HFF-Myc (cell line): Measurements from ENCODE around the gene C1orf226.

Experiments used
- DNase-seq: peaks from one replicate; pipeline ENCODE4 v3.0.0-alpha.2; 2011; ENCODE audit warnings: low read depth; ENCODE audit errors: extremely low read depth
- H3K4me3 ChIP-seq: replicated peaks from 2 replicates; pipeline ENCODE4 v1.5.1; 2011; ENCODE audit warnings: low read depth, mild to moderate bottlenecking, control low read depth, low read length
- TF ChIP-seq, protein P1 (sequence below): IDR thresholded peaks from 2 replicates; pipeline ENCODE4 v1.5.1; 2012; ENCODE audit warnings: mild to moderate bottlenecking, low read depth, low read length, control low read depth; ENCODE audit errors: missing control alignments

Gene C1orf226

DNA sequence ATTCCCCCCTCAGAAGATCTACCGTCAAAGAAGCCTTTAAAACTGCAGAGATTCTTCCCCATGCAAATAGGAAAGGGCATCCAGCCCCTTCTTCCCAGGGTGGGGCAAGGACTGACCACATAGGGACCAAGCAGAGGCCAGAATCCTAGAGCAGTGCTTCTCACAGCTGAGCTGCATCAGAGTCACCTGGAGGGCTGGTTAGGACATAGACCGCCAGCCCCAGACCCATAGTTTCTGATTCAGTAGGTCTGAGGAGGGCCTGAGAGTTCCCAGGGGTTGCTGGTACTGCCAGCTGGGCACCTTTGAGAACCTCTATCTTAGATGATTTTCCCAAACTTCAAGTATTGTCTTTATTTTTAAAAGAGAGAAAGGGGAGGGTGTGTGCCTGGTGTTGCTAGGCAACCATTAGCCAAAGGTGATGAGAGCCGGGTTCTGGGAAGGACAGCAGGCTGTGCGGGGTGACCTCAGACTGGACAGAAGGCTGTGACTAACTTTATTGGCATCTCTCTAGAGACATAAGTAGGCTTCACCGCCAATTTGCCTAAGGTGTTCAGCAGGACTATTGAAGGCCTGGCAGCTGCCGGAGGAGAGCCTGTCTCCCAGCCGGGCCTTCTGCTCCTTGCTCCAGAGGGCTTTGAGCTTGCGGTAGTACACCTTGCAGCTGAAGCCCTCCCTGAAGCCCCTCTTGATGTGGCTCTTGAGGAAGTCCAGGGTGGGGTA, 7.8 kb upstream of the C1orf226 start:
- TF ChIP-seq, protein P1, sequence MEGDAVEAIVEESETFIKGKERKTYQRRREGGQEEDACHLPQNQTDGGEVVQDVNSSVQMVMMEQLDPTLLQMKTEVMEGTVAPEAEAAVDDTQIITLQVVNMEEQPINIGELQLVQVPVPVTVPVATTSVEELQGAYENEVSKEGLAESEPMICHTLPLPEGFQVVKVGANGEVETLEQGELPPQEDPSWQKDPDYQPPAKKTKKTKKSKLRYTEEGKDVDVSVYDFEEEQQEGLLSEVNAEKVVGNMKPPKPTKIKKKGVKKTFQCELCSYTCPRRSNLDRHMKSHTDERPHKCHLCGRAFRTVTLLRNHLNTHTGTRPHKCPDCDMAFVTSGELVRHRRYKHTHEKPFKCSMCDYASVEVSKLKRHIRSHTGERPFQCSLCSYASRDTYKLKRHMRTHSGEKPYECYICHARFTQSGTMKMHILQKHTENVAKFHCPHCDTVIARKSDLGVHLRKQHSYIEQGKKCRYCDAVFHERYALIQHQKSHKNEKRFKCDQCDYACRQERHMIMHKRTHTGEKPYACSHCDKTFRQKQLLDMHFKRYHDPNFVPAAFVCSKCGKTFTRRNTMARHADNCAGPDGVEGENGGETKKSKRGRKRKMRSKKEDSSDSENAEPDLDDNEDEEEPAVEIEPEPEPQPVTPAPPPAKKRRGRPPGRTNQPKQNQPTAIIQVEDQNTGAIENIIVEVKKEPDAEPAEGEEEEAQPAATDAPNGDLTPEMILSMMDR: no peak
- no peak for DNase-seq
- H3K4me3 ChIP-seq: no peak overlapping the region

DNA sequence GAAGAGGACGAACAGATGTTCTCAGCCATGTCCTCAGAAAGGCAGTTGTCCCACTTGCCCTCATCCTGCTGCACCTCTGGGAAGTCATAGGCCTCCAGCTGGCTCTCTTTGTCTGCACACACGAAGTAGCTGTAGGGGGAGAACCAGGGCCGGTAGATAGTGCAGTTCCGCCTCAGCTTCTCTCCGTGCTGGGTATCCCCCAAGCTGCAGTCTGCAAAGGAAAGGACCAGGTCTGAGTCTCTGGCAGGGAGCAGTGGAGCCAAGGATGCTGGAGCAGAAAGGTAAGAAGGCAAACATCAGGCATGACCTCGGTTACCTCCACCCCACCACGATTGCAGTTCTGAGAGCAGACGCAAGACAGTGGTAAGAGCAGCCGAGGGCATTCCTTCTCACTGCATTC, 7.1 kb upstream of the C1orf226 start:
- no peak overlapping the region for H3K4me3 ChIP-seq
- no peak for DNase-seq
- TF ChIP-seq, protein P1: no peak

GRCh38 chr1:162375463-162375862, 6.1 kb upstream of the C1orf226 start:
- no peak for DNase-seq
- TF ChIP-seq, protein P1: no peak
- H3K4me3 ChIP-seq: no peak overlapping the region

GRCh38 chr1:162376691-162377090, 4.8 kb upstream of the C1orf226 start, which contains the start of gene SPATA46:
SPATA46 (minus strand) TSS chr1:162376854; CDS start chr1:162376790, 64 bp downstream.
- H3K4me3 ChIP-seq: no peak within 1 kb of the TSS
- no peak for DNase-seq
- TF ChIP-seq, protein P1: no peak

GRCh38 chr1:162380061-162380846, 1.3 kb upstream of the C1orf226 start:
- H3K4me3 ChIP-seq: no peak overlapping the region
- DNase-seq: no peak
- TF ChIP-seq, protein P1: no peak

- H3K4me3 ChIP-seq: no peak overlapping the region
- TF ChIP-seq, protein P1: no peak
- DNase-seq: no peak
Measured at GRCh38 chr1:162381941-162382750, 618 bp downstream of the C1orf226 start.
